T-helper 1 cell treated with Interleukin-12 subunit alpha and Interleukin-12 subunit beta and Interleukin-4 antibody, amounts not matched to agents 30 ng/mL and 1 ng/mL, for 36 hours (primary cell): ENCODE data around the gene TMEM232. TPM values are rescaled to one million over a fixed set of nuclear protein-coding genes. Genes with fewer than 3 reads are reported as not detected.

Experiments used
- intact Hi-C: fragments of 100-400 bp; cut with micrococcal nuclease; formaldehyde crosslinking; loops from one replicate; pipeline ENCODE4 v1.15.1; 2024
- total RNA-seq: library from RNA; stranded (reverse); gene quantifications from 2 replicates; pipeline ENCODE4 v1.2.3, GENCODE V29; 2022

The TMEM232 gene
- total RNA-seq, 1 donor from 2014 or later: 0.86 TPM

DNA sequence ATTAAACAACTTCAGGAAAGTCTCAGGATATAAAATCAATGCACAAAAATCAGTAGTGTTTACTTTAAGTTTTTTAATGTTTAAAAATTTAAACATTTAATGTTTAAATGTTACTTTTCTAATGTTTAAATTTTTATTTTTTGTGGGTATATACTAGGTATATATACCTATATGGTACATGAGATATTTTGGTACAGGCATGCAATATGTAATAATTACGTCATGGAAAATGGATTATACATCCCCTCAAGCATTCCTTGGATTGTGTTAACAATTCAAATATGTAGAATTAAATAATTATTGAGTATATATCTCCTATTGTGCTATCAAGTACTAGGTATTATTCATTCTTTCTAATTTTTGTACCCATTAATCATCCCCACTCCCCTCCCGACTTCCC lies 291.3 kb downstream of the TMEM232 start:
- intact Hi-C loops: no loop called here

DNA sequence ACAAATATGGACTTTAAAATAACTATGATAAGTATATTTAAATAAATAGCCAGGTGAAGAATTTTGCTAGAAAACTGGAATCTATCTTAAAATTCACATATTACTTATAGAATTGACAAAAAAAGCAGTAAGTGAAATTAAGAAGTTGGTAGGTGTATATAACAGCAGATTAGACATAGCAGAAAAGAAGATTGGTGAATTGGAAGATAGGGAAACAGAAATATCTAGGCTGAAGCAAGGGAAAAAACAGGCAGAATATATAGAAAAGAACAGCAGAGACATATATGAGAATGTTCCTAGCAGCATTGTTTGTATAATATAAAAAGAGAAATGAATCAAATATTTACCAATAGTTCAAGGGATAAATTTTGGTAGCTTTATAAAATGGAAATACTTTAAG lies 294.9 kb downstream of the TMEM232 start:
- intact Hi-C loops: no loop called here

DNA sequence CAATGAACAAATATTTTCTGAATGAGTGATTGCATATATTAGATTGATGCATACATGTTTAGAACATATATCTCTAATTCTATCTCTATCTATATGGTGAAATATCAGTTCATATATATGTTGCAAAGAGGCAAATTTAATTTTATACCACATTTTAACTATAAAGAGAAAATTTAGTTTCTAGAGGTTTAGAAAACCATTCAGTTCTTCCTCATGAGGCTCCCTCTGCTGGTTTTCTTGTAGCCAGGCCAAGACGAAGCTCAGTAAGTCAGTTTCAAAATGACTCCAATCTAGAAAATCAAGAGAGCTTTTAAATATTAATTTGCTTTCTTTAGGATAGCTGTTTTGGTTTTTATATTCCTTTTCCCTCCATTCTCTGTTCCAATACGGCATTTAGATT lies 312.1 kb downstream of the TMEM232 start:
- intact Hi-C loops: loop anchor here (1.0 kb wide), 1 partner anchor 723 kb away; no protein-coding TSS in a partner anchor

DNA sequence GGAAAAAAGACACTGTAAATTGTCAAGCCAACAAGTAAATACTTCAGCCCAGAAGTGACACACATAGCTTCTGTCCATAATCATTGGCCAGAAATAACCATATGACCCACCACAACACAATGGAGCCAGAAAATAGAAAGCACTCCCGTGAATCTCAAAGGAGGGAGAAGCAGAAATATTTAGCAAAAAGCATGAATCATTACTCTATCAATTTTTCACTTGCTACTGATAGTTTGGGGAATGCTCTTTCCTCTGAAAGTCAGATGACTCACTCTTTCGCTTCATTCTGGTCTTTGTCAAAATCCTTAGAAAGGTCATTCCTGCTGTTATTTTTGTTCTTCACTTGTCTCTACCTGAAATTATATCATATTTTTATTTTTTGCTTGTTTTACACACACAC lies 312.6 kb downstream of the TMEM232 start:
- intact Hi-C loops: loop anchor here (1.0 kb wide), 1 partner anchor 723 kb away; no protein-coding TSS in a partner anchor

DNA sequence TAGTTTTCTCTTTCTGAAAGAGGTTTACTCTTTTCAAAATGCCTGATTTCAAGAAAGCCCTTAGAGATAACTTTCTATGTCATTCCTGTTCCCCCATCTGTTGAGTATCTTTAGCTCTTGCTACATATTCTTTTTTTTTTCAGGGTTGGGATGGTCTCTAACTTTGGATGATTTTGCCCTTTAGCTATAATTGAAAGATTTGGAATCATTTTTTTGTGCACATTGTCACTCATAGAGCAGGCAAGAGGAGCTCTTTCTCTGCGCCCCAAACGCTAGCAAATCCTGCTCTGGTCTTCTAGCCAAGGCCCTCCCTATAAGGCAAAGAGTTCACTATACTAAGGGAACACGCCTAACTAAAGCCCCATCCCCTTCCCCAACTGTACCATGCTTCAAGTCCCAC lies 316.9 kb downstream of the TMEM232 start:
- intact Hi-C loops: no loop called here

DNA sequence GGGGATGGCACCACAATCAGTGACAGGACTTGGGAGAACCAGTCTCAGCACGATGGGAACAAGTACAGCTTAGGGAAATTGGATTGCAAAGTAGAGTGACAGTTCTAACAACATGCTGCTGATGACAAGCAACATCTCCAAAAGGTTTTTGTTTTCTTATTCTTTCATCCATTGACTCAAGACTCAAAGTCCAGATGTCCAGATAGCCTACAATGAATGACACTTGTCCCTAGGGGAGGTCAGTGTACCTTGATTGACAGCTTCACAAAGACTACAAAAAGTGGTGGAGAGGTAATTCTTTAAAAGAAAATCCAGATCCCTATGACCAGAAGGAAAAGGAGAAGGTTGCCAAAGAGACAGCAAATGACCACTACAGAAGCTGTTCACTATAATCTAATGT lies 323.9 kb downstream of the TMEM232 start:
- intact Hi-C loops: no loop called here

DNA sequence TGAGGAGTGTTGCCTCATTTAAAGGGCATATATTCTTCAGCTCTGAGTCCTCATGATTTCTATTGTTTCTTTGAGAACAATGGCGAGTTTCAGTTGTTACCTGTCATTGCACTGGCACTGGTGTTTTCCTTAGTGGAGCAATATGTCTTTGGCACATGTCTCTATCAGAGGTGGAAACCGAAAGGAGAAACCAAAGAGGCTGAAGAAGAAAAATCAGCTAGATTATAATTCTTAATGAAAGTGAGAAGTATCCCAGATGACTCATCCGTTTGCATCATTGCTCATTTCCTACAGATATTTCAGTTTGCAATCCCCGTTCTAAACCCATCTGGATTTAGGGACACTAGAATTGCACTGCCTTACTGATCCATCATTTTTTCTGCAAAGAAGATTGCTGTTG lies 324.6 kb downstream of the TMEM232 start:
- intact Hi-C loops: no loop called here

DNA sequence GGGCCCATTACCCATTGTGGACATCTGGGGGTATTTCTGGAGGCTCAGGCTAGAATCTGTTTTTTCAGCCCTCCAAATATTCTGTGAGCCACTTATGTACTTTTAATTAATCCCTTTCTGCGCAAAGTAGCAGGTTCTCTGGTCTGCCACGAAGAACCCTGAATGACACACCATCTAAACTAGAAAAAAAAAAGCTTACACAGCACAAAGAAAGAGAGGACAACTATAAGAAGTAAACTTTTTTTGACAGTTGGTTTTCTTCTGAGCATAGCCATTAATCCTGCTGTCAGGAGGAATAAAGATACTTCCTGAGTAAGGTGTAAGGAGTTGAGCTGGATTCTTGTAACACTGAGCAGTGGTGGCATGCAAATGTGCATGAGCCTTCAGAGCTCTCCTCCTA lies 327.5 kb downstream of the TMEM232 start:
- intact Hi-C loops: no loop called here

DNA sequence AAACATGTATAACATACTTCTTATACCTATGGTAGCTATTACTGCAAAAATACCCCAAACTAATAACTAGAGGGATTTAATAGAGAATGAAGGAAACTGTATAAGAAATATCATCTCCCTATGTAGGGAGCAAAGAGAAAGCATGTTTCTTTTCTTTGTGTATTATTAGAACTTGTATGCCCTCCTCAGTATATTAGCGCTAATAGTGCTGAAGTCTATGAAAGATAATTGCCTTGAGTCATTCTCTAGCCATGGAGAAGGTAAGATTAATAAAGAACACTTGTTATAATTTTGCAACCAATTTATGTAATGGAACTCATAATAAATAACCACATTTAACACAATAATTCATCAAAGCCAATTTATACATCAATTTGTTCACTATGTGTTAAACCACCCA lies 329.2 kb downstream of the TMEM232 start:
- intact Hi-C loops: no loop called here

DNA sequence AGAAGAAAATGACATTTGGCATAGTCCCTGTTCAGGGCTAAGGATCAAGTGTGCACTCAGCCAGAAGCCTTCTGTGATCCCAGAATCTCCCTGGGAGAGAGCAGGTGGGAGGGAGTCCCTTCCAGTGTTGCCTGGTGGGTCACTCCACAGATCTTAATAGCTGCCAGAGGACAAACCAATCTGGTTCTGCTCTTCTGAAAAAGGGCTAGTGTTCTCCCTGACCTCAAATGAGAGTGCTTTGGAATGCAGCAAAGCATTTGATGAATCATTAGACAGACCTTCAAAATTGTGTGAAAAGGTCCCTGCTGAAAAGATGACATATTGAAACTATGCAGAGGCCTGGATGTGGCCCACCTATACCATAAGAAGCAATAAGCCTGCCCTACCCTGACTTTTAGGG lies 339.7 kb downstream of the TMEM232 start:
- intact Hi-C loops: no loop called here

DNA sequence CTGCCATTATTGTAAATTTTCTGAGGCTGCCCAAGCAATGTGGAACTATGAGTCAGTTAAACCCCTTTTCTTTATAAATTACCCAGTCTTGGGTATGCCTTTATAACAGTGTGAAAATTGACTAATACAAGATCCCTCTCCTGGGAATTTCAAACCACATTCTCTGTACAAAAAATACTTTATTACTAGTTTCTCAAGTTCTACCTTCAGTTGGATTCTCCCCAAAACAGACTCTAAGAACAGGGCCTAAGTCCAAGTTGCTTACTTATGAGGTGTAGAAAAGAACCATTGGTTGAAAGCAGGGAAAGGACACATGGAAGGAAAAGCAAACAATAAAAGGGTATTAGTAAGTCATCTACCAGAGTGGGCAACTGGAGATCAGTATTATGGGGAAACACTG lies 343.2 kb downstream of the TMEM232 start:
- intact Hi-C loops: no loop called here

DNA sequence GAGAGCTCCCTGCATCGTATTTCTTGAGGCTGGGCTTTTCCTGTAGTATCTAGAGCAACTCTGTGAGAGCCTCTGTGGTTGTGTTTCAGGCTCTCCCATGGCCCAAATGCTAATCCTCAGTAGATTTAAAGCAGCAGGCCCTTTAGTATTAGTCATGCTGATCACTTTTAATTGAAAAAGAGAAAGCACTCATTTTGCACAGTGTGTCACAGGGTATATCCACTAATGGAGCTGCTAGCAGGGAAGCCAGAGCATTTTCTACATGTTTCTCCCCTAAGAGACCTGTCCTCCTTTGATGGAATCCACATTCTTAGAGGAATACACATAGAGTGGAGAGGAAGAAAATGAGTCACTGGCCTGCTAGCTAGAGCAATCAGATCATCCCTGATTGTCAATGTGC lies 348.5 kb downstream of the TMEM232 start:
- intact Hi-C loops: no loop called here

DNA sequence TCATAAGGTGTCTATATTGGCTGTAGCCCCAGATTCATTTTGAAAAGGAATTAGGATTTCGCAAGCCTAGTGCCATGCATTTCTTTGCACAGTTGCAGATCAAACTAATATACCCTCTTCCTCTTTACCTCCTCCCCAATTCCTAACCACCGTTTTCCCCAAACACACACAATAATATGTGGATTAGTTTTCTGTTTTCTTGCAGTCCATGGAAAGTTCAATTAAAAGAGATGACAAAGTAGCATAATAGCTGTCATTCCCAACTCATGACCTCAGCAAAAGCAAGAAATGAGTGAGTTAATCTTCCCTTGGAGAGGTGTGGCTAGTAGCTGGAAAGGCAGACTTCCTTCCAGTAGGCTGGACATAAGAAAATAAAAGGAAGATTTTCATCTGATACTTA lies 349.1 kb downstream of the TMEM232 start:
- intact Hi-C loops: no loop called here

DNA sequence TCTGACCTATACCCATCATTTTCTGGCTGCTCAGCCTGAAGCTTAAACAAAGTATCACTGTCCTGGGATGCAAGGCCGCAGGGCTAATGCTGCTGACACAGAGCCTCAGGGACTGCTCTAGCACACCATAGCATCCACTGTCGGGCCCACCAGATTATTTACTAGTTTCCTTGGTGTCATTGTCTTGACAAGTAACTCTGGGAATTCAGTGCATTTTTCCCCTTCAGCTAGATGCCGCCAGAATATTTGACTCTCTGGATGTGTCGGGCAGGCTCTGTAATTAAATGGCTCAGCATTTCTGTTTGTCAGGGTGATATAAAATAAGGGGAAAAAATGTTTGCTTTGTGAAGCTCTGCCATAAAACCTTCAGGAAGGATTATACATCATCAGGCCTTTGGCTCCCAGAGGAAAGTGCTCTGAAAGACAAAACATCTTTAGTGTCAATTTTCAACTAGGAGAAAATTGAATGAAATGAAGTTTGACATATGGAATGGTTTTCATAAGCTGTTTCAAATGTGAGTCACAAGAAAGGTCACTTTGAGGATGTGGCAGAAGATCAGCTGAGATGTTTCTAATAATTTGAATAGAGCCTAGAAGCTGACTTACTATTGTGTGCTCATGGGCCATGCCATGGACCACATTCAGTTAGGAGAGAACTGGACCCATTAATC lies 350.1 kb downstream of the TMEM232 start:
- intact Hi-C loops: no loop called here

DNA sequence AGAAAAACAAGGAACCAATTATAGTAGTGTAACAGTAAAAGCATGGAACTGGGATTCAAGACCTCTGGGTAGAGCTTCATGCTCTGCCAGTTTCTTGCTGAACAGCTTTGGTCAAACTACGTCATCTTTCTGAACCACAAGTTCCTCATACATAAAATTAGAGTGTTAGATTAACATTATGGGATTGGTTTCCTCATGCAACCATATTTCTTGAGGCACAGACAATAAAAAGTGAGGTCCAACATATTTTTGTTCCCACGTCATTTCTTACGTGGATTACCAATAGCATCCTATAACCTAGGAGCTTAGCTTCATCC lies 354.8 kb downstream of the TMEM232 start:
- intact Hi-C loops: no loop called here

DNA sequence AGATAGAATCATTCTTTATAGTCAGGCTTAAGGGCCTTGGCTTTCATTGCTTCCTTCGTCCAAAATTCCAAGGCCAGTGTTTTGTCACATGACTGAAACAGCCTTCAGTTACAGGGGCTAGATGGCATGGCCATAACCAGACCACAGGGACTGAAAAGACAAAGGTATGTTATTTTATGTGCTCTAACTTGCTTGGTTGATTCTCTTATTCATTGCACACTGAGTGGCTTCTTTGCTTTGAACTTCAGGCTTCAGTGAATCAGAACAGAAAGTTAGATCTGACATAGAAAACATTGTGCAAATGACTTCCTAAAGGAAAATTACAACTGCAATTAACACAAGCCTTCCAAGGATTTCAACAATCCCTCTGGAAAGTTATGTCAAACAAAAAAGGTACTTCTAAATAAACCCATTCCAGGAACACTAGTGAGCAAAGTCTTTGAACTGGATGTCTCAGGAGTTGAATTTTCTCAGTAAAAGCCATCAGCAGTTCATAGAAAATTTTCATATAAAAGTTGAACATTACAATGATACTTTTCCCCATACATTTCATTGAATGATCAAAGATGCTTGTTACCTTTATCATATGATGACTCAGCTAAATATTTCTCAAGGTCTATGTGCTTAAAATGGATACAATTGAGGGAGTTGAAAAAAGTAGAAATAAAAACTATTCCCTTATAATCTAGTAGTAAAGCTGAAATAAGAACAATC lies 355.3 kb downstream of the TMEM232 start:
- intact Hi-C loops: no loop called here

Other genes with a start within 250 kb of the TMEM232 start
- 52.7 and 55.8 TPM in 2 replicates for gene SLC25A46, start 12.3 kb upstream of the TMEM232 start, total RNA-seq